MM.1S (cell line): ENCODE results near the gene MAP2.

ENCODE experiments used
- DNase-seq: peaks from one replicate; pipeline ENCODE4 v3.0.0-alpha.2; 2015
- H2AFZ ChIP-seq: fragments of 300-600 bp; sonication (generic); 2 replicates; pipeline ENCODE4 v1.6.0; 2016; ENCODE audit warnings: antibody characterized with exemption, low read length
- H3F3A ChIP-seq: fragments of 300-600 bp; sonication (generic); 2 replicates; pipeline ENCODE4 v1.6.1; 2016; ENCODE audit warnings: mild to moderate bottlenecking, antibody characterized with exemption, low read length, moderate library complexity, mixed read lengths; ENCODE audit not compliant: insufficient read depth
- H3K27ac ChIP-seq: fragments of 300-600 bp; sonication (generic); 2 replicates; pipeline ENCODE4 v1.5.1; 2016; ENCODE audit warnings: mild to moderate bottlenecking, low read length
- H3K27me3 ChIP-seq: fragments of 300-600 bp; sonication (generic); replicated peaks from 2 replicates; pipeline ENCODE4 v1.6.0; 2016; ENCODE audit warnings: low read length; ENCODE audit not compliant: insufficient read depth
- H3K36me3 ChIP-seq: fragments of 300-600 bp; sonication (generic); replicated peaks from 2 replicates; pipeline ENCODE4 v1.6.1; 2016; ENCODE audit warnings: mild to moderate bottlenecking, low read length, mixed read lengths; ENCODE audit not compliant: insufficient read depth
- H3K4me1 ChIP-seq: fragments of 300-600 bp; sonication (generic); 2 replicates; pipeline ENCODE4 v1.6.1; 2016; ENCODE audit warnings: low read length, mixed read lengths
- H3K4me2 ChIP-seq: fragments of 300-600 bp; sonication (generic); 2 replicates; pipeline ENCODE4 v1.6.0; 2016; ENCODE audit warnings: low read depth, low read length
- H3K4me3 ChIP-seq: fragments of 300-600 bp; sonication (generic); 2 replicates; pipeline ENCODE4 v1.5.1; 2016; ENCODE audit warnings: low read length, mixed read lengths
- H3K79me2 ChIP-seq: fragments of 300-600 bp; sonication (generic); 2 replicates; pipeline ENCODE4 v1.6.1; 2016; ENCODE audit warnings: mixed run types, low read length, mixed read lengths
- H3K9ac ChIP-seq: fragments of 300-600 bp; sonication (generic); 2 replicates; pipeline ENCODE4 v1.6.1; 2016; ENCODE audit warnings: low read length, mixed read lengths
- H3K9me2 ChIP-seq: fragments of 300-600 bp; sonication (generic); replicated peaks from 2 replicates; pipeline ENCODE4 v1.6.1; 2016; ENCODE audit warnings: mild to moderate bottlenecking, low read length, mixed read lengths; ENCODE audit not compliant: insufficient read depth
- H3K9me3 ChIP-seq: fragments of 300-600 bp; sonication (generic); replicated peaks from 2 replicates; pipeline ENCODE4 v1.6.1; 2016; ENCODE audit warnings: mild to moderate bottlenecking, low read length, mixed read lengths; ENCODE audit not compliant: insufficient read depth
- H4K20me1 ChIP-seq: fragments of 300-600 bp; sonication (generic); 2 replicates; pipeline ENCODE4 v1.6.1; 2016; ENCODE audit warnings: mild to moderate bottlenecking, low read length, moderate library complexity, mixed read lengths; ENCODE audit not compliant: insufficient read depth
- EZH2 ChIP-seq: fragments of 300-600 bp; sonication (generic); optimal IDR thresholded peaks from 2 replicates; pipeline ENCODE3; 2017; ENCODE audit warnings: low read depth, mild to moderate bottlenecking, antibody characterized with exemption, low read length, mixed read lengths
- EZH2phosphoT487 ChIP-seq: fragments of 300-600 bp; sonication (generic); IDR thresholded peaks from 2 replicates; pipeline ENCODE4 v1.6.1; 2018; ENCODE audit warnings: antibody characterized with exemption, low read length
- TF ChIP-seq, protein P1 (sequence below): fragments of 300-600 bp; sonication (generic); IDR thresholded peaks from 2 replicates; pipeline ENCODE4 v1.5.1; 2016; ENCODE audit warnings: antibody characterized with exemption, low read length, mixed read lengths

Gene MAP2

DNA sequence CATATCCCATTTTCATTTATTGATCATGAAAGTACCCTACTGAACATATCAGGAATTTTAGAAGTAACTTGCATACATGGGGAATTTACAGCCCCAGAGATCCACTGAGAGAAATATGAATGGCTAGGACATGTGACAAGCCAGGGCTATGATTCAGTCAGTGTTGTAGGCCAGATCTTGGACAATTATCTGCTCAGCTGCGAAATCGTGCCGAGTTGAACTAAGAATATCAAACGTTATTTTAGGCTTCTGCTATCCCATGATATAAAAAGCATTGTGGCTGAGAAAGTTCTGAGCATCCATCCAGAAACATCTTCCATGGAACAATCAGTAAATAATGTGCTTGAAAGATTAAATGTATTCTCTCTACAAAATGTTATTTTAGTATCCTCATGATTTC lies 262.1 kb downstream of the MAP2 start:
- Histone ChIP-seq H3K79me2 (no peaks in the 10 kb centered on the region), H2AFZ (no peak overlapping the region), H3K27ac (no peak overlapping the region), H3K36me3 (no peaks in the 10 kb centered on the region), H4K20me1 (no peaks in the 10 kb centered on the region), H3K9me3 (no peaks in the 10 kb centered on the region), H3K4me1 (no peaks in the 10 kb centered on the region), H3K4me3 (no peak overlapping the region), H3K4me2 (no peak overlapping the region), H3K27me3 (no peaks in the 10 kb centered on the region), H3K9ac (no peak overlapping the region), H3F3A (no peaks in the 10 kb centered on the region), H3K9me2 (no peaks in the 10 kb centered on the region)
- TF ChIP-seq EZH2phosphoT487: no peak
- TF ChIP-seq EZH2: no peak
- TF ChIP-seq, protein P1, sequence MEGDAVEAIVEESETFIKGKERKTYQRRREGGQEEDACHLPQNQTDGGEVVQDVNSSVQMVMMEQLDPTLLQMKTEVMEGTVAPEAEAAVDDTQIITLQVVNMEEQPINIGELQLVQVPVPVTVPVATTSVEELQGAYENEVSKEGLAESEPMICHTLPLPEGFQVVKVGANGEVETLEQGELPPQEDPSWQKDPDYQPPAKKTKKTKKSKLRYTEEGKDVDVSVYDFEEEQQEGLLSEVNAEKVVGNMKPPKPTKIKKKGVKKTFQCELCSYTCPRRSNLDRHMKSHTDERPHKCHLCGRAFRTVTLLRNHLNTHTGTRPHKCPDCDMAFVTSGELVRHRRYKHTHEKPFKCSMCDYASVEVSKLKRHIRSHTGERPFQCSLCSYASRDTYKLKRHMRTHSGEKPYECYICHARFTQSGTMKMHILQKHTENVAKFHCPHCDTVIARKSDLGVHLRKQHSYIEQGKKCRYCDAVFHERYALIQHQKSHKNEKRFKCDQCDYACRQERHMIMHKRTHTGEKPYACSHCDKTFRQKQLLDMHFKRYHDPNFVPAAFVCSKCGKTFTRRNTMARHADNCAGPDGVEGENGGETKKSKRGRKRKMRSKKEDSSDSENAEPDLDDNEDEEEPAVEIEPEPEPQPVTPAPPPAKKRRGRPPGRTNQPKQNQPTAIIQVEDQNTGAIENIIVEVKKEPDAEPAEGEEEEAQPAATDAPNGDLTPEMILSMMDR: no peak
- no peak for DNase-seq

DNA sequence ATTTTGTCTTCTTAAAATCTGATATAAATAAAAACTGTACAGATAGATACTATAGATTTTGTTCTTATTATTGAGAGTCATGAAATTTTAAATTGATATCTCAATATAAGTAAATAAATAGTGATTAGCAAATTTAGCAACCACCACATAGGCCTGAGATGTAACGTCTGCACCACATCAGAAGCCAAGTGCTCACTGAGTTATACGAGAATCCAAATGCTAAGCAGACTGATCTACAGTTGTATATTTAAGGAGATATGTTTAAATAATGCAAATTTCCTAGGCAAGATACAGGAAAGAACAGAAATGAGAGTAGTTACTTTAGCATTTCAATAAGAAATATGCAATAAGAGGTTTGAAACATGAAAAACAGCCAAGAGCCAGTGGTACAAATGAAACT lies 262.6 kb downstream of the MAP2 start:
- DNase-seq: no peak
- Histone ChIP-seq H3F3A (no peaks in the 10 kb centered on the region), H3K4me1 (no peaks in the 10 kb centered on the region), H3K9ac (no peak overlapping the region), H3K79me2 (no peaks in the 10 kb centered on the region), H3K4me3 (no peak overlapping the region), H2AFZ (no peak overlapping the region), H3K9me3 (no peaks in the 10 kb centered on the region), H3K9me2 (no peaks in the 10 kb centered on the region), H3K36me3 (no peaks in the 10 kb centered on the region), H3K27me3 (no peaks in the 10 kb centered on the region), H3K4me2 (no peak overlapping the region), H3K27ac (no peak overlapping the region), H4K20me1 (no peaks in the 10 kb centered on the region)
- TF ChIP-seq EZH2 (no peak), EZH2phosphoT487 (no peak)
- TF ChIP-seq, protein P1: no peak

DNA sequence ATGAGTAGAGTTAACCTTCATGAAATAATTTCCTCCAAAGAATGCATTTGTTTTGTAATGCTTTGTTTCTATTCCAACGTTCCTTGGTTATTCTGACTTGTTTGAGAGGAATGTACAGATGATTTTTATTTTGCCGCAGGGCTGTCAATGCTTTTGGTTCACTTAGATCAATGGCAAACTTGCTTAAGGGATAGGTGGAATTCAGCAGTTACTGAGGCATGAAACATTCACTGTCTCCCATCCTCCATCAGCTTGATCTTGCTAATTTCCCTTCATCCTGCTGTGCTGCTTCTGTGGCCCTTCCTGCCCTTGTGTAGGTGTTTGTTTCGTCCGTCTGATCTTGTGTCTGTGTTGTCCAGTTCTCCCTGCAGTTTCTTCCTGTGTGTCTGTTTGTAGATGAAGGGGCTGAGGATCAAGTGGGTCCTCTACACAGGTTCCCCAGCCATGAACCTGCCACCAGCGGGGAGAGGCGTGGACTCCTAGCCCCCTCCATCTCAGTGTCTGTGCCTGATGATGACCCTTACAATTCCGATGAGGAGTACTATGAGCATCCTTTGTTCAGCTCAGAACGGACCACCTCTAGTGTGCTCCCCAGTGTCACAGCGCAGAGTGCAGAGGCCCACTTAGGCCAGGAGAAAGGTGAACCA lies 263.6 kb downstream of the MAP2 start:
- Histone ChIP-seq H3K4me2 (no peak overlapping the region), H4K20me1 (no peaks in the 10 kb centered on the region), H2AFZ (no peak overlapping the region), H3K79me2 (no peaks in the 10 kb centered on the region), H3K36me3 (no peaks in the 10 kb centered on the region), H3K9me3 (no peaks in the 10 kb centered on the region), H3K9me2 (no peaks in the 10 kb centered on the region), H3K27ac (no peak overlapping the region), H3K4me1 (no peaks in the 10 kb centered on the region), H3F3A (no peaks in the 10 kb centered on the region), H3K27me3 (no peaks in the 10 kb centered on the region), H3K4me3 (no peak overlapping the region), H3K9ac (no peak overlapping the region)
- no peak for TF ChIP-seq EZH2phosphoT487
- no peak for TF ChIP-seq EZH2
- TF ChIP-seq, protein P1: no peak
- no peak for DNase-seq
